Activated CD4-positive, alpha-beta T cell treated with anti-CD3 and anti-CD28 coated beads, Interleukin-2, amount 50 U/mL, for 24 hours (primary cell): ENCODE measurements around the gene ST6GAL2.

Experiments used
- DNase-seq, 2 donors: peaks; one replicate each; pipeline ENCODE4 v3.0.0-alpha.2; 2020; ENCODE audit warnings: low read depth in 1 of 2, low spot score in 1 of 2

The ST6GAL2 gene

GRCh38 chr2:106885971-106886915, at the start of gene ST6GAL2:
ST6GAL2 (minus strand) TSS chr2:106886167; CDS start chr2:106843977, 42,190 bp downstream.
- DNase-seq: no peak

GRCh38 chr2:106932644-106933043, 46.7 kb upstream of the ST6GAL2 start:
- DNase-seq: no peak

GRCh38 chr2:106931717-106932335, 45.9 kb upstream of the ST6GAL2 start:
- no peak for DNase-seq

GRCh38 chr2:106921451-106921850, 35.5 kb upstream of the ST6GAL2 start:
- no peak for DNase-seq

- no peak for DNase-seq
Observed at GRCh38 chr2:106919012-106919411, 33.0 kb upstream of the ST6GAL2 start.

GRCh38 chr2:106904242-106904641, 18.3 kb upstream of the ST6GAL2 start:
- DNase-seq: no peak

- no peak for DNase-seq
Observed at GRCh38 chr2:106899786-106900530, 14.0 kb upstream of the ST6GAL2 start.

GRCh38 chr2:106894545-106894944, 8.6 kb upstream of the ST6GAL2 start:
- DNase-seq: no peak

- no peak for DNase-seq
Observed at GRCh38 chr2:106892048-106892447, 6.1 kb upstream of the ST6GAL2 start.

GRCh38 chr2:106890606-106891005, 4.6 kb upstream of the ST6GAL2 start:
- DNase-seq: no peak

GRCh38 chr2:106886916-106887758, 1.2 kb upstream of the ST6GAL2 start:
- DNase-seq: no peak

- DNase-seq: no peak
Observed at GRCh38 chr2:106885329-106885728, 638 bp downstream of the ST6GAL2 start.

GRCh38 chr2:106882673-106883072, 3.3 kb downstream of the ST6GAL2 start:
- DNase-seq: no peak

GRCh38 chr2:106878206-106878605, 7.8 kb downstream of the ST6GAL2 start:
- no peak for DNase-seq

GRCh38 chr2:106876699-106877098, 9.3 kb downstream of the ST6GAL2 start:
- DNase-seq: no peak

- no peak for DNase-seq
Observed at GRCh38 chr2:106869512-106870275, 16.3 kb downstream of the ST6GAL2 start.

- DNase-seq: no peak
Observed at GRCh38 chr2:106868275-106868674, 17.7 kb downstream of the ST6GAL2 start.

- no peak for DNase-seq
Observed at GRCh38 chr2:106867196-106867953, 18.6 kb downstream of the ST6GAL2 start.

- DNase-seq: no peak
Observed at GRCh38 chr2:106866641-106867040, 19.3 kb downstream of the ST6GAL2 start.
